A549 treated with CpdA at 1 μM for 4 hours (cell line): ENCODE results near the gene RAB35. TPM values are rescaled to one million over a fixed set of nuclear protein-coding genes. Genes with fewer than 3 reads are reported as not detected.

ENCODE experiments used
- total RNA-seq: library from RNA; stranded (reverse); fragments of 200-300 nt; extraction: Qiagen RNA extraction; gene quantifications from 5 replicates; pipeline ENCODE4 v1.2.3, GENCODE V29; 2022; ENCODE audit warnings: low read depth

Gene RAB35
- total RNA-seq: 59.1 to 75.5 TPM (median 74.1 TPM) in 5 replicates

GRCh38 chr12:120116441-120116791 is at the start of gene RAB35:
TSS of gene RAB35 (minus strand) at chr12:120116753. CDS start at chr12:120116650, 103 bp downstream.

Other genes starting within 250 kb of the RAB35 start
- 11.0 to 13.4 TPM (median 13.1 TPM) in 5 replicates for gene CIT, start 239.4 kb downstream of the RAB35 start, total RNA-seq
- gene BICDL1, start 127.5 kb downstream of the RAB35 start, total RNA-seq: 2.5 to 4.7 TPM (median 3.7 TPM) in 5 replicates
- gene GCN1, start 78.0 kb upstream of the RAB35 start, total RNA-seq: 55.0 to 65.6 TPM (median 55.6 TPM) in 5 replicates
- 3,377 to 3,616 TPM (median 3,450 TPM) in 5 replicates for gene RPLP0, start 84.4 kb upstream of the RAB35 start, total RNA-seq
- 157 to 195 TPM (median 164 TPM) in 5 replicates for gene PXN, start 149.0 kb upstream of the RAB35 start, total RNA-seq
- not detected in 5 replicates for gene RNU4-2, start 175.2 kb upstream of the RAB35 start, total RNA-seq
- 18.3 TPM in 1 of 5 replicates, not detected in the others for gene RNU4-1, start 176.5 kb upstream of the RAB35 start, total RNA-seq
- 0.87 to 1.2 TPM (median 1.1 TPM) in 5 replicates for gene SIRT4, start 185.6 kb upstream of the RAB35 start, total RNA-seq
- not detected in 5 replicates for gene PLA2G1B, start 211.0 kb upstream of the RAB35 start, total RNA-seq